KMS-11 (cell line): ENCODE data around the gene ENTPD2.

ENCODE experiments used
- H2AFZ ChIP-seq: fragments of 200-600 bp; sonication (generic); 2 replicates; pipeline ENCODE4 v1.6.1; 2016; ENCODE audit warnings: antibody characterized with exemption, mixed run types, low read depth
- H3K27ac ChIP-seq: fragments of 200-600 bp; sonication (generic); 2 replicates; pipeline ENCODE4 v1.6.1; 2016; ENCODE audit warnings: mild to moderate bottlenecking, mixed run types
- H3K27me3 ChIP-seq: fragments of 200-600 bp; sonication (generic); 2 replicates; pipeline ENCODE4 v1.6.1; 2017; ENCODE audit warnings: mild to moderate bottlenecking, low read depth, mixed run types, moderate library complexity; ENCODE audit not compliant: insufficient read depth
- H3K36me3 ChIP-seq: fragments of 200-600 bp; sonication (generic); 2 replicates; pipeline ENCODE4 v1.6.1; 2017; ENCODE audit warnings: mild to moderate bottlenecking, mixed run types; ENCODE audit not compliant: insufficient read depth
- H3K4me1 ChIP-seq: fragments of 200-600 bp; sonication (generic); 2 replicates; pipeline ENCODE4 v1.6.1; 2016; ENCODE audit warnings: mild to moderate bottlenecking, low read depth, mixed run types; ENCODE audit not compliant: poor library complexity, severe bottlenecking
- H3K4me2 ChIP-seq: fragments of 200-600 bp; sonication (generic); 2 replicates; pipeline ENCODE4 v1.7.0; 2016; ENCODE audit warnings: mild to moderate bottlenecking, mixed run types
- H3K4me3 ChIP-seq: fragments of 200-600 bp; sonication (generic); IDR thresholded peaks from 2 replicates; pipeline ENCODE4 v1.6.1; 2017; ENCODE audit warnings: low read depth, low read length, mixed read lengths; ENCODE audit not compliant: insufficient read depth
- H3K79me2 ChIP-seq: fragments of 200-600 bp; sonication (generic); 2 replicates; pipeline ENCODE4 v1.6.1; 2016; ENCODE audit warnings: low read depth, mixed run types; ENCODE audit not compliant: insufficient read depth
- H3K9ac ChIP-seq: fragments of 200-600 bp; sonication (generic); 2 replicates; pipeline ENCODE4 v1.6.1; 2016; ENCODE audit warnings: mild to moderate bottlenecking, mixed run types
- H4K20me1 ChIP-seq: fragments of 200-600 bp; sonication (generic); 2 replicates; pipeline ENCODE4 v1.6.1; 2016; ENCODE audit warnings: mild to moderate bottlenecking, mixed run types; ENCODE audit not compliant: insufficient read depth
- CTCF ChIP-seq: fragments of 200-600 bp; sonication (generic); conservative IDR thresholded peaks from 2 replicates; pipeline ENCODE4 v1.6.1; 2017; ENCODE audit warnings: low read depth, mild to moderate bottlenecking, antibody characterized with exemption, low read length, moderate library complexity, mixed read lengths

The ENTPD2 gene

DNA sequence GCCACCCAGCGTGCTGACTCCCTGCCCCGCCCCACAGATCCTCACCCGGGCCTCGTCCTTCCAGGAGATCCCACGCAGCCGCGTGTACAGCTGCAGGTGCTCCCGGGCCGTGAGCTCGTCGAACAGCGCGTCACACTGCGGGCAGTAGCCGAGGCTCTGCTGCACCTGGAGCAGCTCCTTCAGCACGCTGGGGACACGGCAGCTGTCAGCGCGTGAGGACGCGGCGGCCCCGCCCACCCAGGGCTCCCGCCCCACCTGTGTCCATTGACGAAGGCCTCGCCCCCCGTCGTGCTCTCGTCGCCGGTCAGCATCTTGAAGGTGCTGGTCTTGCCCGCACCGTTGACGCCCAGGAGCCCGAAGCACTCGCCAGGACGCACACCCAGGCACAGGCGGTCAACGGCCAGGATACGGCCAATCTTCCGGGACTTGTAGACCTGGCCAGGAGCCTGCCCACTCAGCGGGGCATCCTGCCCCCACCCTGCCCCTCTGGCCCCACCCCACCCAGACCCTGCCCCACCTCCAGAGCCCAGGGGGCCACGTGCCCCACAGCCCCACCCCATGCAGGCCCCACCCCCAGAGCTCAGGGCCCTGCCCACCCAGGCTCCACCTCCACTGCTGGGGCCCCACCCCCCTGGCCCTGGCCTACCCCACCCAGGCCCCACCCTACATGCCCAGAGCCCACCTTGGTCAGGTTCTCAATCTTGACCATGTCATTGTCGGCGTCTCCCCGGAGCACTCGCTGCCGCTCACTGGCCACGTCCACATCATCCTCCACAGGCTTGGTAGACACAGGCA lies 43.7 kb downstream of the ENTPD2 start:
- H3K36me3 ChIP-seq: no peaks in the 10 kb centered on the region
- no peak for TF ChIP-seq CTCF
- no peak overlapping the region for H3K9ac ChIP-seq
- H3K27me3 ChIP-seq: peaks cover 30% of the 10 kb centered on the region; the same call in 1 of the 2 replicates
- H3K27ac ChIP-seq: no peak overlapping the region
- H2AFZ ChIP-seq: no peak overlapping the region
- no peak overlapping the region for H3K4me2 ChIP-seq
- no peaks in the 10 kb centered on the region for H3K4me1 ChIP-seq
- H3K4me3 ChIP-seq: no peak overlapping the region
- H4K20me1 ChIP-seq: no peaks in the 10 kb centered on the region
- H3K79me2 ChIP-seq: no peaks in the 10 kb centered on the region

DNA sequence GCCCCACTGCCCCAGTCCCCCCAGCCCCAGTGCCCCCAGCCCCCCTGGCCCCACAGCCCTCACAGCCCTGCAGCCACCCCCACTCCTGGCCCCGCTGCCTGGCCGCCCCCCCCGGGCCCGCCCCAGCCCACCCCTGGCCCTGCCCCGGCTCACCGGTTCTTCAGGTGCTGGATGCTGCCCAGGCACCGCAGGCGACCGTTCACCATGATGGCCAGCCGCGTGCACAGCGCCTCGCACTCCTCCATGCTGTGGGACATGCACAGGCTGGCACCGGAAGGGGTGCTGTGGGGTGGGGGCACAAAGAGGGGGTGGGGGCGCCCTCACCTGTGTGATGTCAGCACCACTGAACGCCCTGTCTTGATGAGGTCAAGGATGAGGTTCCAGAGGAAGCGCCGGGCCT lies 44.6 kb downstream of the ENTPD2 start:
- TF ChIP-seq CTCF: no peak
- H3K27ac ChIP-seq: no peak overlapping the region
- peaks cover 33% of the 10 kb centered on the region; the same call in 1 of the 2 replicates for H3K27me3 ChIP-seq
- no peak overlapping the region for H3K4me3 ChIP-seq
- no peak overlapping the region for H3K4me2 ChIP-seq
- no peaks in the 10 kb centered on the region for H3K79me2 ChIP-seq
- H4K20me1 ChIP-seq: no peaks in the 10 kb centered on the region
- no peak overlapping the region for H2AFZ ChIP-seq
- H3K4me1 ChIP-seq: no peaks in the 10 kb centered on the region
- H3K9ac ChIP-seq: no peak overlapping the region
- no peaks in the 10 kb centered on the region for H3K36me3 ChIP-seq

DNA sequence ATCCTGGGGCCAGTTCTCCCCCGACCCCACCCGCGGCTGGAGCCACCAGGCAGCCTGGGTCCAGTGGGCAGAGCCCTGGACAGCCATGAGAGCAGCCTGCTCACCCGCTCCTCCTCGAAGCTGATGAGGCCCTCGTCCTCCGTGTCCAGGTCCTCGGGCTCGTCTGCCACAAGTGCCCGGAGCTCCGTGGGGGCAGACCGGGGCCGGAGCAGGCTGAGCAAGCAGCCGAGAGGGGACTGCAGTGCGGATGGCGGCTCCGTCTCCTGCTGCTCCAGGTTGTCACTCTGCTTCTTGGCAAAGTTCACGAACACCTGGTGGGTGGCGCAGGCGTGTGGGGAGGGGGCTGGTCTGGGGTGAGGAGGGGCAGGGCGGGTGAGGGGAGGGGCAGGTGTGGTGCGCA lies 45.5 kb downstream of the ENTPD2 start:
- Histone ChIP-seq H3K4me2 (no peak overlapping the region), H3K9ac (no peak overlapping the region), H3K27me3 (peaks cover 41% of the 10 kb centered on the region; the same call in 1 of the 2 replicates), H3K27ac (no peak overlapping the region), H3K4me3 (no peak overlapping the region), H4K20me1 (no peaks in the 10 kb centered on the region), H3K4me1 (no peaks in the 10 kb centered on the region), H3K79me2 (no peaks in the 10 kb centered on the region), H2AFZ (no peak overlapping the region), H3K36me3 (no peaks in the 10 kb centered on the region)
- TF ChIP-seq CTCF: no peak

DNA sequence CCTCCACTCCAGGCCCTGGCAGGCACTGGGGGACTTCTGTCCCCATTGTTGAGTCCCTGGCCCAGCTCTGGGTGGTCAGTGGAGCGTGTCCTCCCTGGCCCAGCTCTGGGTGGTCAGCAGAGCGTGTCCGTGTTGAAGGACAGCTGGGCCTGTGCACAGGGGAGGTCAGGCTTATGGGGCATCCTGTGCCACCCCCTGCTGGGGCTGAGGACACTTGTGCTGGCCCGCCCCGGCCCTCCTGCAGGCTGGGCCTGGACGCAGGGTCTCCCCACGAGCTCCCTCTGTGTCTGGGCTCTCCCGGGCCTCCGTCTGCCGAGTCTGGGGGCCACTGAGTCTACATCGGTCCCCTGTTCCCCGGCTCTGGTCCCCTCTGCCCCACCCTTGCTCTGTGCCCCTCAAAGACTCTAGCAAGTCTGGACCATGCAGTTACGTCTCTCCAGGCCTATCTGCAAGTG lies 46.0 kb downstream of the ENTPD2 start:
- Histone ChIP-seq H2AFZ (no peak overlapping the region), H3K27me3 (peaks cover 45% of the 10 kb centered on the region), H3K9ac (no peak overlapping the region), H4K20me1 (no peaks in the 10 kb centered on the region), H3K36me3 (no peaks in the 10 kb centered on the region), H3K79me2 (no peaks in the 10 kb centered on the region), H3K27ac (no peak overlapping the region), H3K4me1 (no peaks in the 10 kb centered on the region), H3K4me2 (no peak overlapping the region), H3K4me3 (no peak overlapping the region)
- no peak for TF ChIP-seq CTCF
